Measurements from ENCODE around the gene ZNF276. TPM values are rescaled to one million over a fixed set of nuclear protein-coding genes. Genes with fewer than 3 reads are reported as not detected.

The ZNF276 gene
- total and polyA plus RNA-seq, 2 donors (not counting 1 experiment from before 2014, with no cell fraction given), result 82.7 to 110 TPM

DNA sequence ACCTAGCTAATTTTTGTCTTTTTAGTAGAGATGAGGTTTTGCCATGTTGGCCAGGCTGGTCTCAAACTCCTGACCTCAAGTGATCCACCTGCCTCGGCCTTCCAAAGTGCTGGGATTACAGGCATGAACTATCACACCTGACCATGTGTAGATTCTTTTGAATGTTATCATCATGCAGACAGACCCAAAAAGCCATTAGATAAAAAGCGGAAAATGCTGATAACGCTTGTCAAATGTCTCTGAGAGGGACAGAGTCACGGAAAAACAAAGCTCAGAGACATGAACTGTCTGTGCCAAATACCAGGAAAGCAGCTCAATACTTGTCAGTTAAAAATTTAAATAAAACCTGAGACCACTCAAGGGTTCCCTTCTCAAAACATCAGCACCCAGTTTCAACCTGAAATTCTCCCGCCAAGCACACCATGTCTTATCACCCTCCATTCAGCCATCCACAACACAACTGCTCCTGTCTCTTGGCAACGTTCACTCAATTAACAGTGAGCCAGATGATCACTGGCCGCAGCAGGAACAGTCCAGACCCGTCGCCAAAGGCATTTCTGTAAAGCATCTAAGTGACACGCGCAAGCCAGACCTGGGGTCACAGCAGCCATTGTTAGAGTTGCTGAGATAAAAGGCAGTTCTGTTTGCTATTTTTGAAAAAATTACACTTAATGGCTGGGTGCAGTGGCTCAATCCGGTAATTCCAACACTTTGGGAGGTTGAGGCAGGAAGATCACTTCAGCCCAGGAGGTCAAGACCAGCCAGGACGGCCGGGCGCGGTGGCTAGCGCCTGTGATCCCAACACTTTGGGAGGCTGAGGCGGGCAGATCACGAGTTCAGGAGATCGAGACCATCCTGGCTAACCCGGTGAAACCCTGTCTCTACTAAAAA is 65.4 kb downstream of the ZNF276 start:
- Mint-ChIP-seq H3K27me3 (no peaks in the 10 kb centered on the region), H3K4me1 (no peaks in the 10 kb centered on the region), H3K27ac (no peak overlapping the region), H3K4me3 (no peak overlapping the region), H3K9me3 (ENCODE audit: insufficient read depth) (no peaks in the 10 kb centered on the region)
- TF ChIP-seq, protein P1, sequence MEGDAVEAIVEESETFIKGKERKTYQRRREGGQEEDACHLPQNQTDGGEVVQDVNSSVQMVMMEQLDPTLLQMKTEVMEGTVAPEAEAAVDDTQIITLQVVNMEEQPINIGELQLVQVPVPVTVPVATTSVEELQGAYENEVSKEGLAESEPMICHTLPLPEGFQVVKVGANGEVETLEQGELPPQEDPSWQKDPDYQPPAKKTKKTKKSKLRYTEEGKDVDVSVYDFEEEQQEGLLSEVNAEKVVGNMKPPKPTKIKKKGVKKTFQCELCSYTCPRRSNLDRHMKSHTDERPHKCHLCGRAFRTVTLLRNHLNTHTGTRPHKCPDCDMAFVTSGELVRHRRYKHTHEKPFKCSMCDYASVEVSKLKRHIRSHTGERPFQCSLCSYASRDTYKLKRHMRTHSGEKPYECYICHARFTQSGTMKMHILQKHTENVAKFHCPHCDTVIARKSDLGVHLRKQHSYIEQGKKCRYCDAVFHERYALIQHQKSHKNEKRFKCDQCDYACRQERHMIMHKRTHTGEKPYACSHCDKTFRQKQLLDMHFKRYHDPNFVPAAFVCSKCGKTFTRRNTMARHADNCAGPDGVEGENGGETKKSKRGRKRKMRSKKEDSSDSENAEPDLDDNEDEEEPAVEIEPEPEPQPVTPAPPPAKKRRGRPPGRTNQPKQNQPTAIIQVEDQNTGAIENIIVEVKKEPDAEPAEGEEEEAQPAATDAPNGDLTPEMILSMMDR (IDR thresholded peaks at IDR 0.05), result no peak
- TF ChIP-seq EZH2 (IDR thresholded peaks at IDR 0.05; ENCODE audit: borderline replicate concordance, insufficient read depth, low read depth, low read length, poor library complexity, severe bottlenecking), result no peak
- ATAC-seq (ENCODE audit: low read depth), result no peak
- WGBS (ENCODE audit: insufficient coverage), result over 99% methylated on average over 18 of the region's 21 CpGs
- Histone ChIP-seq H3K9ac (ENCODE audit: low read length) (no peak overlapping the region), H3K27ac (ENCODE audit: low read length in 2 of 2) (no peak overlapping the region), H3K4me1 (ENCODE audit: control insufficient read depth in 2 of 2, insufficient read depth in 2 of 2, low read length in 2 of 2) (no peaks in the 10 kb centered on the region), H3K27me3 (replicated peaks in 1 of 4; ENCODE audit: control extremely low read depth in 1 of 4, control insufficient read depth in 3 of 4, insufficient read depth in 4 of 4, low read length in 3 of 4) (no peaks in the 10 kb centered on the region), H3K4me3 (ENCODE audit: control extremely low read depth in 1 of 5, extremely low read depth in 1 of 5, insufficient read depth in 1 of 5, low read depth in 2 of 5, low read length in 4 of 5) (no peak overlapping the region), H3K79me2 (ENCODE audit: control insufficient read depth, insufficient read depth, low read length) (no peaks in the 10 kb centered on the region), H4K20me1 (ENCODE audit: control insufficient read depth, insufficient read depth, low read length, poor library complexity, severe bottlenecking) (no peaks in the 10 kb centered on the region), H2AFZ (ENCODE audit: insufficient read depth, low read depth, low read length, poor library complexity, severe bottlenecking) (no peak overlapping the region), H3K36me3 (replicated peaks in 1 of 2; ENCODE audit: control extremely low read depth in 1 of 2, control insufficient read depth in 1 of 2, extremely low read depth in 1 of 2, insufficient read depth in 2 of 2, low read length in 1 of 2) (no peaks in the 10 kb centered on the region), H3K4me2 (replicated peaks; ENCODE audit: low read depth, low read length, poor library complexity, severe bottlenecking) (no peak overlapping the region), H3K9me3 (ENCODE audit: control extremely low read depth in 1 of 3, control insufficient read depth in 2 of 3, insufficient read depth in 1 of 3, low read length in 2 of 3) (no peaks in the 10 kb centered on the region)
- intact Hi-C loops (cut with micrococcal nuclease), result no loop called here
- POLR2A ChIA-PET, result no interaction called here
- CTCF ChIA-PET, result interaction anchor here (1.4 to 10.6 kb wide), 3 partner anchors 11 to 81 kb away, joined by 3 to 171 read pairs (median 5); no protein-coding TSS in a partner anchor
- no peak for DNase-seq

DNA sequence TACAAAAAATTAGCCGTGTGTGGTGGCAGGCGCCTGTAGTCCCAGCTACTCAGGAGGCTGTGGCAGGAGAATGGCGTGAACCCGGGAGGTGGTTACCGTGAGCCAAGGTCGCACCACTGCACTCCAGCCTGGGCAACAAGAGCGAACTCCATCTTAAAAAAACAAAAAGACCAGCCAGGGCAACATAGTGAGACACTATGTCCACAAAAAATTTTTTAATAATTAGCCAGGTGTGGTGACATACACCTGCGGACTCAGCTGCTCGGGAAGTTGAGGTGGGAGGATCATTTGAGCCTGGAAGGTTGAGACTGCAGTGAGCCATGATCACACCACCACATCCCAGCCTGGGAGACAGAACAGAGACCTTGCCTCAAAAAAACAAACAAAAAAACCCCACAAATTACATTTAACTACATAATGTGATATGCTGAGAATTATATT is 66.0 kb downstream of the ZNF276 start:
- TF ChIP-seq, protein P1 (IDR thresholded peaks at IDR 0.05), result no peak
- no peak for TF ChIP-seq EZH2 (IDR thresholded peaks at IDR 0.05; ENCODE audit: borderline replicate concordance, insufficient read depth, low read depth, low read length, poor library complexity, severe bottlenecking)
- ChIA-PET POLR2A (no interaction called here), CTCF (interaction anchor here (1.7 to 10.6 kb wide), 2 partner anchors 11 to 82 kb away, joined by 5 to 171 read pairs; no protein-coding TSS in a partner anchor)
- ATAC-seq (ENCODE audit: low read depth) (no peak), DNase-seq (no peak)
- no peaks in the 10 kb centered on the region for H4K20me1 ChIP-seq (ENCODE audit: control insufficient read depth, insufficient read depth, low read length, poor library complexity, severe bottlenecking)
- no peaks in the 10 kb centered on the region for H3K4me1 ChIP-seq (ENCODE audit: control insufficient read depth in 2 of 2, insufficient read depth in 2 of 2, low read length in 2 of 2)
- Mint-ChIP-seq H3K27ac (no peak overlapping the region), H3K4me1 (no peaks in the 10 kb centered on the region), H3K9me3 (ENCODE audit: insufficient read depth) (no peaks in the 10 kb centered on the region), H3K4me3 (no peak overlapping the region), H3K27me3 (no peaks in the 10 kb centered on the region)
- H3K9ac ChIP-seq (ENCODE audit: low read length), result no peak overlapping the region
- H3K4me2 ChIP-seq (replicated peaks; ENCODE audit: low read depth, low read length, poor library complexity, severe bottlenecking), result no peak overlapping the region
- WGBS (ENCODE audit: insufficient coverage), result 100% methylated on average over 5 of the region's 9 CpGs
- H3K79me2 ChIP-seq (ENCODE audit: control insufficient read depth, insufficient read depth, low read length), result no peaks in the 10 kb centered on the region
- no peak overlapping the region for H3K4me3 ChIP-seq (ENCODE audit: control extremely low read depth in 1 of 5, extremely low read depth in 1 of 5, insufficient read depth in 1 of 5, low read depth in 2 of 5, low read length in 4 of 5)
- no peaks in the 10 kb centered on the region for H3K36me3 ChIP-seq (replicated peaks in 1 of 2; ENCODE audit: control extremely low read depth in 1 of 2, control insufficient read depth in 1 of 2, extremely low read depth in 1 of 2, insufficient read depth in 2 of 2, low read length in 1 of 2)
- H3K27ac ChIP-seq (ENCODE audit: low read length in 2 of 2), result no peak overlapping the region
- no peaks in the 10 kb centered on the region for H3K9me3 ChIP-seq (ENCODE audit: control extremely low read depth in 1 of 3, control insufficient read depth in 2 of 3, insufficient read depth in 1 of 3, low read length in 2 of 3)
- intact Hi-C loops (cut with micrococcal nuclease), result no loop called here
- no peaks in the 10 kb centered on the region for H3K27me3 ChIP-seq (replicated peaks in 1 of 4; ENCODE audit: control extremely low read depth in 1 of 4, control insufficient read depth in 3 of 4, insufficient read depth in 4 of 4, low read length in 3 of 4)
- no peak overlapping the region for H2AFZ ChIP-seq (ENCODE audit: insufficient read depth, low read depth, low read length, poor library complexity, severe bottlenecking)

Measured in B cell (primary cell).